HG03571 (cell line): ENCODE results near the gene CADPS2.

Experiments used
- ATAC-seq: cut with Tn5 transposase; IDR thresholded peaks from one replicate; pipeline ENCODE4 v1.9.1; 2021; ENCODE audit not compliant: unreplicated experiment

CADPS2 gene

GRCh38 chr7:122618585-122619189 is 267.6 kb downstream of the CADPS2 start:
- ATAC-seq: no peak

DNA sequence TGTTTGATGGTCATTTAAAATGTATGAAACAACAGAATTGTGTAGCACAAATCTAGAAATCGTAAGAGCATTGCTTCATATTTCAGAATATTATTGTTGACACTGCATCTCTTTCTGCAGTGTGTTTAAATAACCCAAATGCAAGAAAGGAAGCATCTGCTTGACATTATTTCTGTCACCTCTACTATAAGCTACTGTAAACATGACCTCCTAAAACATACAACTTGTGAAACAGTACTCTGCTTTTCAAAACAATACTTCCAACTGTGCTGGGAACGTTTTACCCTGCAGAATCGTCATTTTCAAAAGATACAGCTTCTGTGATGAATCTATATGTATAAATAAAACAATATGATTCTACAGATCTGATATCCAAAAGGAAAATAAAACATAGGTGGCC is 269.3 kb downstream of the CADPS2 start:
- no peak for ATAC-seq

GRCh38 chr7:122605929-122606328 is 280.3 kb downstream of the CADPS2 start:
- ATAC-seq: no peak

DNA sequence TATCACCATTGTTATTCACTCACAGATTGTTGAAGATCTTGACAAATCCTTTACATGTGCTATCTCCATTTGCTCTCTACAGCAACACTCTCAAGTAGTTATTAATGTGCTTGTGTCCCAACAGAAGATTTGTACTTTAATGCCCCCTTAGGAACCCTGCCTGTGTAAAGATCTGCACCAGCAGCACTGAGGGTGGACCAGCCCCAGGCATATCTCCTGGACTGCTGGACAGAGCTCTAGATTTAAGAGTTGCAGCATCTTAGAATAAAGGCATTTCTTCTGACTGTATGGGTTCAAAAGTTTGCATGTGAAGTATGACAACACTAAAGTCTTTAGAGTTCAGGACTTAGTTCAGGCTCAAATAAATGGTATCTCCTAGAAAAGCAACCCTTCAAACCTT is 282.0 kb downstream of the CADPS2 start:
- ATAC-seq: no peak

DNA sequence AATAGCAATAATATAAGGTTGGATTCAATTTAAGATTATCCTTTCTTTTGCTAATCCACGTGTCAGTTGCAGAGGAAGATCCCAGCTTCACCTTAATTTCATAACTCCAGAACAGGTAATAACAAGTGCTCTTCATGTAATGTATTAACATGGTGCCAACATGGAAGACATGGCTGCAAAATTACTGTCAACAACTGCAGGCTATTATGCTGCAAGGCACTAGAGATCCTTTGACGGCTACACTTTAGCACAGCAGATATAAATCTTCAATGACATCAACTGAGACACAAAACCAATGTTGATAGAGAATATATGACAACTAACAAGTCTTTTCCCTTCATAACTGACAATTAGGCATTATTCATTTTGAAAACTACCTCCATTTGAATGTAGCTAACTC is 283.5 kb downstream of the CADPS2 start:
- no peak for ATAC-seq

- no peak for ATAC-seq
These were observed 285.6 kb downstream of the CADPS2 start for GRCh38 chr7:122600630-122601029.

GRCh38 chr7:122600042-122600441 is 286.2 kb downstream of the CADPS2 start:
- no peak for ATAC-seq

GRCh38 chr7:122597277-122597676 is 289.0 kb downstream of the CADPS2 start:
- no peak for ATAC-seq

DNA sequence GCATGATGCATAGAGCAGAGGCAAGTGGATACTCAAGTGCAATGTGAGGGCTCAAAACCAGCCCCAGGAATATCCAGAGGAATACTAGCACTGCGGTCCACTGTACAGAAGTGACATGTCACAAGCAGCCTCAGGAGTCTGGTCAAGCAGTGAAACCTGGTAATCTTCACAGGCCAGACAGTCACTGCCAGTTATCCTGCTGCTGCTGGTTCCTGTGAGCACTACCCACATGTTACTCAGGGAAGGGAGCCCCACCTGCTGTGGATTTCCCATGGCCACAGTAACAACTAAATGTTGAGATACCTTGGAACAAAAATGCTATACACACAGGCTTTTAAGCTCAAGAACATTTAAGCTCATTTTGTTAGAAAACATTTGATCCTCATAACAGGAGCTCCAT is 290.4 kb downstream of the CADPS2 start:
- no peak for ATAC-seq

- ATAC-seq: no peak
These were observed 297.6 kb downstream of the CADPS2 start for GRCh38 chr7:122588621-122589020.

- no peak for ATAC-seq
These were observed 301.5 kb downstream of the CADPS2 start for GRCh38 chr7:122584676-122585251.

DNA sequence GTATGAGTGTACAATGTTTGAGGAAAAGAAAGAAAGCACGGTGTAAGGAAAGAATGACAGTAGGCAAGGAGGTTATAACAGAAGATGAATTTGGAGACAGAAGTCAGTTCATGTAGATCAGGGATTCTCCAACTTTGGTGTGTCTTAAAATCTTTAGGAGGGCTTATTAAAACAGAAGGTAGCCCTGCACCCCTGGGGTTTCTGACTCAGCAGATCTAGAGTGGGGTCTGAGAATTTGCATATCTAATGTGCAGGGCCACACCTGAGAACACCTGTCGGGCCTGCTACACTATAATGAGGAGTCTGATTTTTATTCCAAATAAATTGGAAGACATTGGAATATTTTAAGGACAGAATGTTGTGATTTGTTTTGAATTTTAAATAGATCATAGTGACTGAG is 307.9 kb downstream of the CADPS2 start:
- no peak for ATAC-seq

DNA sequence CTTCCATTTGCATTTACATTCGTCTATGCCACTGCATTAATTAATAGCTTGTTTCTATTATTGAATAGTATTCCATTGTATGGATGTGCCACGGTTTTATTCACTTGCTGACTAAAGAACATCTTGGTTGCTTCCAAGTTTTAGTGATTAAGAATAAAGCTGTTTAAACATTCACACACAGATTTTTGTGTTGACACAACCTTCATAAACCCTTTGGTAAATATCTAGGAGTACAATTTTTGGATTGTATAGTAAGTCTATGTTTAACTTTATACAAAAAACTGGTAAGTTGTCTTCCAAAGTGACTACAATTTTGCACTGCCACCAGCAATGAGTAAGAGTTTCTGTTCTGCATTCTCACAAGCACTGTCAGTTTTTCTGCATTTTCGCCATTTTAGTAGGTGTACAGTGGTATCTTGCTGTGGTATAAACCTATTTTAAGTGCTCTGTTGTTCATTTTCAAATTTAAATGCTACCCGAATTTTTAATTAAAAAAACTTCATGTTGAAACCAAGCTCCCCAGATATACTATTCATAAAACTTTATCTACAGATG is 308.7 kb downstream of the CADPS2 start:
- ATAC-seq: no peak

GRCh38 chr7:122572706-122573105 is 313.6 kb downstream of the CADPS2 start:
- no peak for ATAC-seq

GRCh38 chr7:122561326-122561725 is 324.9 kb downstream of the CADPS2 start:
- ATAC-seq: no peak

- no peak for ATAC-seq
These were observed 329.3 kb downstream of the CADPS2 start for GRCh38 chr7:122556873-122557542.

- no peak for ATAC-seq
These were observed 330.0 kb downstream of the CADPS2 start for GRCh38 chr7:122556219-122556618.

GRCh38 chr7:122553761-122554160 is 332.5 kb downstream of the CADPS2 start:
- no peak for ATAC-seq

- no peak for ATAC-seq
These were observed 333.5 kb downstream of the CADPS2 start for GRCh38 chr7:122552769-122553168.

DNA sequence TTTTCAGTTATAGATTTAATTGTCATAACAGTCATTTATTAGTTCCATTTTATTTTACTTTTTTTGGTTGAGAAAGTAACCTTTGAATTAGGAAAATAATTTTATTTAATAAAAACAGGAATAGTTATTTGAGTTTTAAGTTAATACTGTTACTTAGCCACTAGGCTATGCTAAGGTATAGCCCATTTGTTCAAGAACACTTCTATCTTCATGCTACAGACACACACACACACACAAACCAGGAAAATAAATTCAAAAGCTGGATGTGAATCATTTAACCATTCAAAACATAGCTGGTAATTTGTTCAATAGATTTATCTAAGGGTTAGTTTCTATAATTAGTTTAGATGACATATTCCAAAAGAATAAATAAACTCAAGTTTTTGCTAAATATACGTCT is 335.7 kb downstream of the CADPS2 start:
- ATAC-seq: no peak

- ATAC-seq: no peak
These were observed 336.7 kb downstream of the CADPS2 start for GRCh38 chr7:122549578-122549977.

DNA sequence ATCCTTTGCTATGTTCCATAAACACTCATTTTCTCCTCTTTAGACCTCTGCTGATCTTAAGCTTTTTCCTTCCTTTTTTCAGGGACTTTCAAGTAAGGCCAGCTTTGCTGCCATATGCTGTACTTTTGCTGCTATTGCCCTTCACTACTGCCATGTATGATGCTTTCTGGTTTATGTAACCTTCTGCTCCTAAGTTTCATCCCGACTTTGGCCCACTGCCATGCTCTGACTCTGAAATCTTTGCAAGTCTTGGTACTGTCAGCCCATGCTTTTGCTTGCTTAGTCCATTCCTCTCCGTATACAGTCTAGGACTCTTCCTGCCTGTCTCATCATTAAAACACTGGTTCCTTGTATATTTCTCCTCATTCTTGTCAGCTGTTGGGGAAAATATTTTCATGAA is 339.8 kb downstream of the CADPS2 start:
- ATAC-seq: no peak
